Left kidney (tissue), 2 donors: Measurements from ENCODE around the gene PNPLA7. TPM values are rescaled to one million over a fixed set of nuclear protein-coding genes. Genes with fewer than 3 reads are reported as not detected.

ENCODE experiments used
- DNase-seq: peaks from one replicate; pipeline ENCODE4 v3.0.0-alpha.2; 2013
- polyA plus RNA-seq: library from polyadenylated mRNA; unstranded; fragments of 120-200 nt; gene quantifications from one replicate; pipeline ENCODE4 v1.2.1, GENCODE V29; 2013; ENCODE audit not compliant: insufficient read length

The PNPLA7 gene
- polyA plus RNA-seq, 1 donor = 3.7 TPM

DNA sequence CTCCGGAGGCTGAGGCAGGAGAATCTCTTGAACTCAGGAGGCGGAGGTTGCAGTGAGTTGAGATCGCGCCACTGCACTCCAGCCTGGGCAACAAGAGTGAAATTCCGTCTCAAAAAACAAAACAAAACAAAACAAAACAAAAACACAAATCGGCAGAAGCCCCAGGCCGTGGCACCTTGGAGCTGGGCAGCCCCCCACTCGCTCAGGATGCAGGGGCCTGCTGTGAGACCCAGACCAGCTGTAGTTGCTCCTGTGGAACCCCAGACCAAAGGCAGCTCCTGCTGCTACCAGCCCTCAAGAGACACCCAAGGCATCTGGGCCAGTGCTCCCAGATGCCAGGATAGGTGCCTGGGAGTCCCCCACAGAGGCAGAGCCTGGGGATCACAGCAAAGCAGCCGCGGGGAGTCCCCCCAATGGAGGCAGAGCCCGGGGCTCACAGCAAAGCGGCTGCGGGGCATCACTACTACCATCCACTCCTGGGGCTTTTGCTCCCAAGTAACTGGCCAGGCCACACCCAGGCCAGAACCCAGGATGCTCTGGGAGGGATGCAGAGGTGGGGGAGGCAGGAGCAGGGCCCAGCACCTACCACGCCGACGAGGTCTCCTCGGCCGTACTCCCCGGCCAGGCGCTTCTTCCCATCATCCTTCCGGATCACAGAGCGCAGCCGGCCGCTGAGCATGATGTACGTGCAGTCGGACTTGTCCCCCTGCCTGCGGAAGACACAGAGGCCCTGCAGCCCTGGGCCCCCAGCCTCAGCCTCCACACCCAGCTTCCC is 53.4 kb downstream of the PNPLA7 start:
- no peak for DNase-seq

DNA sequence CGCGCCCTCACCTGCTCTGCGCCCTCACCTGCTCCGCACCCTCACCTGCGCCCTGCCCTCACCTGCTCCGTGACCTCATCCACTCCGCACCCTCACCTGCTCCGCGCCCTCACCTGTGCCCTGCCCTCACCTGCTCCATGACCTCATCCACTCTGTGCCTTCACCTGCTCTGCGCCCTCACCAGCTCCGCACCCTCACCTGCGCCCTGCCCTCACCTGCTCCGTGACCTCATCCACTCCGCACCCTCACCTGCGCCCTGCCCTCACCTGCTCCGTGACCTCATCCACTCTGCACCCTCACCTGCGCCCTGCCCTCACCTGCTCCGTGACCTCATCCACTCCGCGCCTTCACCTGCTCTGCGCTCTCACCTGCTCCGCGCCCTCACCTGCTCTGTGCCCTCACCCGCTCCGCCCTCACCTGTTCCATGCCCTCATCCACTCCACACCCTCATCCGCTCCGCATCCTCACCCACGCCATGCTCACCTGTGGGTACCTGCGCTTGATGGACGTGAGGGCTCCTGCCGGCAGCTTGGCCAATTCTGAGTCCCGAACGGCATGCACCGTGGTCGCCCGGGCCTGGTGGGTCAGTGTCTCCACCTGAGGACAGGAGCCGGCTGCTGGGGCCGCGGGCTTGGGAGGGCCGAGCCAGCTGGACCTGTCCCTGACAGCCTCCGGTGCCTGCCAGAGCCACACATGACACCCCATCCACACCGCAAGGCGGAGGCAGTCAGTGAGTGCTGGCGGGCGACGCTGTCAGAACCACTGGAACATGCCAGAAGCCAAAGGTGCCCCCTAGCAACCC is 55.5 kb downstream of the PNPLA7 start:
- DNase-seq = no peak

DNA sequence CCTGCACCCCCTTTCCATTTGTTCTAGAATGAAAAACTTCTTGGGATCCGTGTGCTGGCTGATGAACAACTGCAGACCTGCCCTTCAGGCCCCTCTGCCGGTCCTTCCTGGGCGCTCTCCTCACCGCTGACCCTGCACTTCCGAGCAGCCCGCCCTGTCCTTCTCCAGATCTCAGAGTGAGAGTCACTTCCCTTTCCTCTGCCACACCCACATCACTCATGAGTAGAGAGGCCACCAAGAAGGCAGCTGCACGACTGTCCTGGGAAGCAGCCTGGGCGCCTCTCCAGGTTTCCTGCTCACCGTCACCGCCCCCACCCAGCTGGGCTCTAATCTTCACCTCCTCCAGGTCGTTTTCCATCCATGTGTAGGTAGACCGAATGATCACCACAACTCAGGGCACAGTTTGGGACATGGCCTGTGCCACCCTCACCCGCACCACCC is 56.1 kb downstream of the PNPLA7 start:
- no peak for DNase-seq

DNA sequence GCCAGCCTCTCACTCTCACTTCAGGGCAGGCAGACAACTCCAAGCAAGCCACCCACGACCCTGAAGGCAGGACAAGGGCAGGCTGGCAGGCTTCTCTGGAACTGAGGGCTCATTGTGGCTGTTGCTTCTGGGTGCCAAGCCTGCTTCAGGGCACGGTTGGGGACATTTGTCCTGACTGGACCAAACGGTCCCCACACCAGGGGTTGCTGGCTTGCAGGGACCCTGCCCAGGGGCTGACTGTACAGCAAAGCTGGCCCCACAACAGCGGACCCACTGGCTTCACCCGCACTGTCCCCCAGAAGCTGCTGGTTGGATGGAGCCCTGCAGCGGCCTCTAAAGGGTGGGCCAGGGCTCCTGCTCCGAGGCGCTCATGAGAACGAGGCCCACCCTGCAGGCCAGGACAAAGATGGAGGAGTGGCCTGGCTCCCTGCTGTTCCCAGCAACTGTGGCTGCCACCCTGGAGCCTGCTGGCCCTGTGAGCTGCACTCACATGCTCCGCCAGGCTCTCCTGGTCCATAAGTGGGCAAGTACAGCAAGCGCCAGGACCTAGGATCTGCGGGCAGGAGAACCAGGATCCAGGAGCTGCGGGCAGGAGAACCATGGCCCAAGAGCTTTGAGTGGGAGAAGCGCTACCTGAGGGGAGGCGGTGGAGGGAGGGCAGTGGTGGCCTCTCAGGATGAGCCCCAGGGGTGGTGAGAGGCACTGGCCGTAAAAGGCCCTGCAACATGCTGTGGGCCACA is 56.7 kb downstream of the PNPLA7 start:
- no peak for DNase-seq

DNA sequence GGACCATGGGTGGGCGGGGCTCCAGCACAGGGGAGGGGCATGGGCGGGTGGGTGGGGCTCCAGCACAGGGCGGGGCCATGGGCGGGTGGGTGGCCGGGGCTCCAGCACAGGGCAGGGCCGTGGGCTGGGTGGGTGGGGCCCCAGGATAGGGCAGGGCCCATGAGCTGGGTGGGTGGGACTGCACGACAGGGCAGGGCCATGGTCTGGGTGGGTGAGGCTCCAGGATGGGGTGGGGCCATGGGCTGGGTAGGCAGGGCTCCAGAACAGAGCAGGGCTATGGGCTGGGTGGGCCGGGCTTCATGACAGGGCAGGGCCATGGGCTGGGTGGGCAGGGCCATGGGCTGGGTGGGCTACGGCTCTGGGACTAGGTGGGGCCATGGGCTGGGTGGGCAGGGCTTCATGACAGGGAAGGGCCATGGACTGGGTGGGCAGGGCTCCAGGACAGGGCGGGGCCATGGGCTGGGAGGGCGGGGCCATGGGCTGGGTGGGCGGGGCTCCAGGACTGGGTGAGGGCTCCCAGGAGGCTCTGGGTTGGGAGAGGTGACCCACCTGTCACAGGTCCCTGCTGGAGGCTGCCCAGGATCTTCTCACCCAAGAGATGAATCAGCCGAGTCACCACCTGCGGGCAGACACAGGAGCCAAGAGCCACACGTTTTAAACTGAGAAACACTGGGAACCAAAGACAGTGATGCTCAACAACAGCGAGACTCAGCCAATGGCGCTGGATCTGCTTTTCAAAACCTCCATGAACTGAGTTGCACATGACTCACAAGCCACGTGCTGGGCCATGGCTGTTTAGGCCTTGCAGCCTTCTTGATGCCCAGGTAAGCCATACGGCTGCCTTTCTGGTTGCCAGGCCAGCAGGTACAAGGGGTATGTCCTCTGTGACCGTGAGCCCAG is 57.5 kb downstream of the PNPLA7 start:
- no peak for DNase-seq

DNA sequence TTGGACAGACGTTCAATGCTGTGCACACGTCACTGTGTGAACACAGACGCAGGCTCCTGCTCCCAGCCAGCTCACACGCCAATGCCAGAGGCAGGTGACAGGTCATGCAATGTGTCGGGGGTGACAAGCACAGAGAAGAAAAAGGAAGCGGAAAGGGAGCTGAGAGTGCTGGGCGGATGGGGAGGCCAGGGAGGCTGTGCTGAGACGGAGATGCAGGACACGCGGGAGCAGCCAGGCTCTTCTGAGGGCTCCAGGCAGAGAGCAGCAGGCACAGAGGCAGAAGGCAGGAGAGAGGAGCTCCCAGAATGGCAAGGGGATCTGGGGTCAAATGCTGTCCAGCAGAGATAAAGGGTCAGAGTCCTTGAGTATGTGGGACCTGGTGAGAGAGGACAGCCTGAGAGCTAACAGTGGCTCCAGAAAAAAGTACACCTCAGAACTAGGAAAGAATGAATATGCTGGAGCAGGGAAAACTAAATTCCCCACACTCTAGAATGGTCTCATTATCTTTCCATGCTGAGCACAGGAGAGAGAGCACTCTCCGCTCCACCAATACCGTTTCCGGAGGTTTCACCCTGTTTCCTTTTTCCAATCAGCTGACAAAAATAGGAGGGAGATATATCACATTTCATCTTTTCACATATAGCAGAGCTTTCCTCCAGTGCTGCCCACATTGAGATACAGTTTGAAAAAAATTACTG is 58.3 kb downstream of the PNPLA7 start:
- no peak for DNase-seq

DNA sequence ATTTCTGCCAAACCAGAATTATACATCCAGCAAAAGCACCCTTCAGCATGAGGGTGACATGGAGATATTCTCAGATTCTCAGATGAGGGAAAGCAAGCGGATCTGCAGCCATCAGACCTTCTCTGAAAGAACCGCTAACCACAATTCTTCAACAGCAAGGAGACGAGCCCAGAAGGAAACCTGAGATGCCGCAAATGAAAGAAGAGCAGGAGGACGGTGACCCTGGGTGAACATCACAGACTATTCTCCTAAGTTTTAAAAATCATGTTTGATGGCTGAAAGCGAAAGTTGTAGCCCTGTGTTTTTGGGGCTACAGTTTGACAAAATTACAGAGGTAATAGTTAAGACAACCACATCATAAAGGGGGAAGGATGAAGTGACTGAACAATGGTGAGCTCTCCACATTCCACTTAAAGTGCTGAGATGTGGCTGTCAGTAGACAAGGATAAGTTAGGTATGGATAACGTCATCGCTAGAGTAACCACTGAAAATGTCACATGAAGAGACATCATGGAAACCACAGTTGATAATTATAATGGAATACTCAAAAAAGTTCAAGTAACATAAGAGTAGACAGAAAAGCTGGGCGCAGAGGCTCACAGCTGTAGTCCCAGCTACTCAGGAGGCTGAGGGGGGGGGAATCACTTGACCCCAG is 59.5 kb downstream of the PNPLA7 start:
- no peak for DNase-seq

DNA sequence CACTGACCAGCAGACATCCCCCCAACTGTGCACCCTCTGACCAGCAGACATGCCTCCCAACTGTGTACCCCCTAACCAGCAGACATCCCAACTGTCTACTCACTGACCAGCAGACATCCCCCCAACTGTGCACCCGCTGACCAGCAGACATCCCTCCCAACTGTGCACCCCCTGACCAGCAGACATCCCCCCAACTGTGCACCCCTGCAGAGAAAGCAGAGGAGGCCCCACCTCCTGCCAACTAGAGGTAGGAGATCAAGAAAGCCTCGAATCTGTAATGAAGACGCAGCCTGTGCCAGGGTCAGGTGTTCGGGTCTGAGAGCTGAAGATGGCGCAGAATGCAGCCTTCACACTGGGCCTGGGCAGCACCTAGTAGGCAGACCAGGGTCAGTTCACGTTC is 61.3 kb downstream of the PNPLA7 start:
- no peak for DNase-seq

DNA sequence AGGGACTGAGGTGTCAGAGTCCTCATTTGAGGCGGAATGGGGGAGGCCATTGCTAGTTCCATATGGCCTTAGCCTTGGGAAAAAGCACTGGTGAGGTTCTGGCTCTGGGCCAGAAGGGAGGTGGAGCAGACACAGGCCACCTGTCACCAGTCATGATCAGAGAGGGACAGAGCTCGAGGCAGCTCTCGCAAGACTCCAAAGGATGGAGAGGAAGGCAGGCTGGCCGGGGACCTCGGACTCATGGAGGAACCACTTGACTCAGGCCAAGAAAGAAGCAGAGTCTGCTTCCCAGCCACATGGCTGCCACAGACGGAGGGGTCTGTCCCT is 61.9 kb downstream of the PNPLA7 start:
- DNase-seq = no peak

DNA sequence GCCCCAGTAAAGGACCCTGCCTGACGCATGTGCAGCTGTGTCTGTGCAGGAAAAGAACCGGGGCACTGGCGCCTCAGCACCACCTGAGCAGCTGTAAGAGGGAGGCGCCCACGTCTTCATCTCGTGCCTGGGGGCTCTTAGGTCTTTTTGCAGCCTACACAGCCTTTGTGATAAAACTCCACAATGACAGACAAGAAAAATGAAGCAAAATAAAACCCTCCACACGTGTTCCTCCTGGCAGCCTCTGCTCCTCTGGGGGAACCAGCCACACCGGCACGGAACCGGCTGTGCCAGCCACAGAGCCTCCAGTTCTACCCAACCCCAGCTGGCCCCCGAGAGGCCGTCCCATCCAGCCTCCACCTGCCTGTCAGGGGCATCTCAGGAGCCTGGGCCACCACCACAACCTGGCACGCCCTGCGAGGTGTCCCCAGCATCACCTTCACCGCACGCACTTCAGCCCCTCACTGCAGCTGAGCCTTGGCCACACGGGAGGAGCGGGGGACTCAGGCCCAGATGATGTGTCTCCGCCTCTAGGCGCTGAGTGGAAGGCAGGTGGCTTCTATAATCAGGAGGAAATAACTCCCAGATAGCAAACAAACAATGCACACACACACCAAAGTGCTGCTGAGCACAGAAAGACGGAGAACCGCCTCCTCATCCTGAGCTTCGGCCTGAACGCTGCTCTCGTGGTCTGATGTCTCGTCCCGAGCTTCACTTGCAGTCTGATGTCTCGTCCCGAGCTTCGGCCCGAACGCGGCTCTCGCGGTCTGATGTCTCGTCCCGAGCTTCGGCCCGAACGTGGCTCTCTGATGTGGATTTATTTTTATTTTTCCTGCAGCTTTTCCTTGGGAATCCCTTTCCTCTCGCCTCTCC is 62.5 kb downstream of the PNPLA7 start:
- no peak for DNase-seq

DNA sequence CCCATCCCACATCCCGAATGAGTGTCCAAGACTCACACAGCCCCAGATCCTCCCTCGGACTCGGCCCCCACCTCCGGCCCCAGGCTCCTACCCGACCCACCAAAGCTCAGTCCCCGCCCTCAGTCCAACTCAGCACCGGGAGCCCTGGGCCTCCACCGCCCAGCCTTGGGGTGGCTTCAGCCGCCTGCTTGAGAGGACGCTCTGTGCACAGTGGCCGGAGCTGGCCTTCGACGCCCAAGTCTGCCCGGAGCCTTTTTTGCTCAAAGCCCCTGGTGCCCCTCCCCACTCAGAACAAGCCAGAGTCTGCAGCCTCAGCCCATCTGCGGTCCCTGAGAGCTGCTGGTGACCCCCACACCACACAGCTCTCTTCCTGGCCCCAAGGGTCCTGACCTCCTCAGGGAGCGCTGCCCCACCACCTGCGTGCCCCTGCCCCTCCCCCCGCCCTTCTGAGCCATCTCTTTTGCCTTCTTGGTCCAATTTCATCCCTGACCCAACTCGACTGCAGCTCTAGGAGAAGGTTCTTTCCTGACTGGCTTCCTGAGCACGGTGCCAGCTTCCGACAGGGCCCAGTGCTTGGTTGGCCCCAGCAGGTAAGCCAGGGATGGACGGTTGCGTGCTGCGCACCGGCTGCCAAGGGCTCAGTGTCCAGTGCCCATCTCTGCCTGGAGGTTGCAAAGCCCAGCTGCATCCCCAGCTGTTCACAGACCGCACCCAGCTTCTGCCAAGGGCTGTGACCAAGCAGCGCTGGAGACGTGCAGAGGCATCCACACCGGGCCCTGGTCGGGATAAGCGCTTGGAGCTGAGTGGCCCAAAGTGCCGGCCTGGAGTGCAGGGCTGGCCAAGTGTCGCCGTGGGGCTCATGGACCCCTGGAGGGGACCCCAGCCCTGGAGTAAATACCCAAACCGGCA is 63.4 kb downstream of the PNPLA7 start:
- DNase-seq = no peak

DNA sequence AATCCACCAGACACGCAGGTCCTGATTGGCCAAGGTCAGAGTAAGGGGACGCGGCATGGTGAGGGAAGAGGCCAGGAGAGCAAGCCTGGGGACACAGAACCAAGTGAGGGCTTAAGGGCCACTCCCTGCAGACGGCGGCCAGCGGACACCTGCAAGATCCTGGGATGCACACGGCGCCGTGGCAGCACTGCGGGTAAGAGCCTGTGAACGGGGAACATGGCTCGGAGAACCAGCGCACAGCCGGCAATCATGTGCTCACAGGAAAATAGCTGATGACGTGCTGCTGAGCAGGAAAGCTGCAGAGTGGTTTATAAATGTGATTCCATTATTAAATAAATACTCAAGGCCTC is 64.1 kb downstream of the PNPLA7 start:
- DNase-seq = no peak

DNA sequence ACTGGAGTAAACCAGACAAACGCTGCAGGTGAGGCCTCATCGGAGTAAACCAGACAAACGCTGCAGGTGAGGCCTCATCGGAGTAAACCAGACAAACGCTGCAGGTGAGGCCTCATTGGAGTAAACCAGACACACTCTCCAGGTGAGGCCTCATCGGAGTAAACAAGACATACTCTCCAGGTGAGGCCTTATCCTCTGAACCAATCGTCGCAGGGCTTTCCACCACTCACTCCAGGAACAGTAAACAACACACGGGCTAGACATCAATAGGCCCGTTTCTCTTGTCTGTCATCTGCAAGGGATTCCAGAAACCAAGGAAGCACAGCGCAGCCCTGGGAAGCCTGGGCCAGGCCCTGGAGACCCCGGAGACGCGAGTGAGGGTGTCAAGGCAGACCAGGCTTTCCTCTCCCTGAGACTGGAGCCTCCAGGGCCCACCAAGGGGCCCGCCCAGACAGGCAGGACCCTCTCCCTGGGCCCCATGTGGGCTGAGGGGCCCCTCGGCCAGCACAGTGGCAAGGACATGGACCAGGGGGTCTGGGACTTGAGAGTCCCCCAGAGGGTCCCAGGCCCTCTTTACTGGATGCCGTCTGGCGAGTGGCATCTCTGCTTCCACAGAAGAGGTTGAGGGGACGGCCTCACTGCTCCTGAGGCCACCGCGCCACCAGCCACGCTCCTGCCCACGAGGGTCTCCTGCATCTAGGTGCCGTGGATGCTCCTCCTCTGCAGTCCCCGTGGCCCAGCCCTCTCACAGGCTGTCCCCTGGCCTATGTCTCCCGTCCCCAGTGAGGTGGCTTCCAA is 64.7 kb downstream of the PNPLA7 start:
- no peak for DNase-seq

DNA sequence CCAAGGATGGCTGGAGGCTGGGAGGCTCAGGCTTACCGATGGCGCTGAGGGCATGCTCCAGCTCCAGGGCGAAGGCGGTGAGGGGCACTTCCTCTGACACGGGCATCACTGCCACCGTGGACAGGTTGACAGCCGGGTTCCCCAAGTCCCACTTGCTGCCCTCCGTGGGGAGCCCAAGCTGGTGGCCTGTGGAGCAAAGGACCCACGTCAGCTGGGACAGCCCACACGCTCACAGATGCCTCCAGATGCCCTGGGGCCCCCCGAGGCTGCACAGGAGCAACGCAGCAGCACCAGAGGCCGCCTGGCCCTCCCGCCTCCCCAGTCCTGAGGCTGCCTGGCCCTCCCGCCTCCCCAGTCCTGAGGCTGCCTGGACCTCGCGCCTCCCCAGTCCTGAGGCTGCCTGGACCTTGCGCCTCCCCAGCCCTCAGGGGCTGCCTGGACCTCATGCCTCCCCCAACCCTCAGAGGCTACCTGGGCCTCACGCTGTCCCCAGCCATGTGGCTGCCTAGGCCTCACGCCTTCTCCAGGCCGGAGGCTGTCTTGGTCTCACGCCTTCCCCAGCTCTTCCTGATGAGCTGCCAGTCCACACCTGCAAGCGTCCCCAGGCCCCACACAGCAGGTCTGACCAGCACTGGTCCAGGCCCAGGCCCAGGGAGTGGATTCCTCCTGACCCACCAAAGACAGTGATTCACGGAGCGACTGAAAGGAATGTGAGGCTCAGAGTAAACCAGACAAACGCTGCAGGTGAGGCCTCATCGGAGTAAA is 65.5 kb downstream of the PNPLA7 start:
- no peak for DNase-seq

DNA sequence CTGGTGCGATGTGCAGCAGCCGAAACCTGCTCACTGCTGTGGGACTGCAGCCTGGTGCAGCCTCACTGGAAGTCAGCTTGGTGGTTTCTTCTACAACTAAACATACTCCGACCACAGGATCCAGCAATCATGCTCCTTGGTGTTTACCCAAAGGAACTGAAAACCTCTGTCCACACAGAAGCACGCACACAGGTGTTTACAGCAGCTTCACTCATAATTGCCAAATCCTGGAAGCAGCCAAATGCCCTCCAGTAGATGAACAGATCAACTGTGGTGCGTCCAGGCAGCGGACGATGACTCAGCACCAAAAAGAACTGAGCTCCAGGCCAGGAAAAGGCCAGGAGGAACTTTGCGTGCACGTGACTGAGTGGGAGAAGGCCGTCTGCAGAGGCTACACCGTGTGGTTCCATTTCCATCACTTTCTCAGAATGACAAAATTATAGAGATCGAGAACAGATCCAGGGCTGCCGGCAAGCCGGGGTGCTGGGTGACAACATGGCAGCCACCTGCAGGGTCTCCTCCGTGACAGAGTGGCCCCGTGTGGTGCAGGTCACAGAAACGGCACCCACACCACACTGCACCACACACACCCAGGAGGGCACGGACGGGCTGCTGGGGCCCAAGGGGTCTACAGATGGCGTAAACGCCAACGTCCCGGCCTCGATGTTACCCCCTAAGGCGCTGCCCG is 68.0 kb downstream of the PNPLA7 start:
- no peak for DNase-seq
